ENCODE measurements around the gene CNIH2. TPM values are rescaled to one million over a fixed set of nuclear protein-coding genes. Genes with fewer than 3 reads are reported as not detected.

The CNIH2 gene
- total and polyA plus RNA-seq, 9 of the 15 experiments (the other 6 are each of a cell fraction or from before 2014, with no cell fraction given) = 0.26 to 0.89 (median 0.40) TPM; not detected in 4

GRCh38 chr11:66233301-66233700, 44.7 kb upstream of the CNIH2 start:
- no peak overlapping the region for H2AFZ ChIP-seq (ENCODE audit: low read depth, low read length)
- in situ Hi-C loops (cut with MboI) = no loop called here
- H3K4me2 ChIP-seq (ENCODE audit: insufficient read depth, low read length) = no peak overlapping the region
- no peak overlapping the region for H3K27ac ChIP-seq (ENCODE audit: extremely low read depth, low read depth, low read length)
- no TSS peak for BruUV-seq (replicated peaks)
- 0 out of 5 replicates have a peak, but pooled peaks cover 0 to 2% of the 10 kb centered on the region in 2 experiments for H3K4me1 ChIP-seq (replicated peaks in 1 of 2; ENCODE audit: control insufficient read depth in 2 of 2, insufficient read depth in 2 of 2, low read length in 2 of 2)
- ChIA-PET CTCF (ENCODE audit: low intra/inter-chr PET ratio) (no interaction called here), POLR2A (no interaction called here)
- intact Hi-C loops (cut with micrococcal nuclease) = no loop called here
- no peak overlapping the region; a peak in 1 of 4 replicates for H3K9ac ChIP-seq (ENCODE audit: insufficient read depth in 1 of 2, low read depth in 2 of 2, low read length in 2 of 2)
- no peaks in the 10 kb centered on the region for H3K27me3 ChIP-seq (ENCODE audit: control insufficient read depth in 2 of 2, insufficient read depth in 2 of 2, low read length in 2 of 2)
- peaks cover 45% of the 10 kb centered on the region; the same call in 2 of the 3 replicates for H3K36me3 ChIP-seq (ENCODE audit: control insufficient read depth, insufficient read depth, low read length)
- TF ChIP-seq THRB (CRISPR knock-in tag; conservative IDR thresholded peaks at IDR 0.05) (no peak), ZNF511 (CRISPR knock-in tag; IDR thresholded peaks at IDR 0.05) (no peak), GATAD2B (IDR thresholded peaks at IDR 0.05; ENCODE audit: borderline replicate concordance) (no peak), HOXB6 (CRISPR knock-in tag; IDR thresholded peaks at IDR 0.05; ENCODE audit: borderline replicate concordance) (no peak), MCM3 (IDR thresholded peaks at IDR 0.05) (no peak), ZNF212 (CRISPR knock-in tag; IDR thresholded peaks at IDR 0.05) (no peak), RBM14 (IDR thresholded peaks at IDR 0.05; ENCODE audit: borderline replicate concordance, insufficient read depth, low read depth, low read length) (no peak), ZNF609 (CRISPR knock-in tag; IDR thresholded peaks at IDR 0.05; ENCODE audit: borderline replicate concordance) (no peak), CREB5 (CRISPR knock-in tag; IDR thresholded peaks at IDR 0.05) (no peak), NFATC3 (IDR thresholded peaks at IDR 0.05) (no peak), EZH2 (IDR thresholded peaks at IDR 0.05; ENCODE audit: borderline replicate concordance, low read depth, low read length) (no peak), ZNF23 (CRISPR knock-in tag; IDR thresholded peaks at IDR 0.05) (no peak), BRD4 (IDR thresholded peaks at IDR 0.05) (no peak), EHMT2 (IDR thresholded peaks at IDR 0.05) (no peak)
- H3K4me3 ChIP-seq = no peak overlapping the region
- H4K20me1 ChIP-seq (replicated peaks; ENCODE audit: control insufficient read depth, insufficient read depth, low read length) = 0 out of 2 replicates have a peak, but pooled peaks cover 3% of the 10 kb centered on the region
- H3K9me3 ChIP-seq (replicated peaks; ENCODE audit: control insufficient read depth, insufficient read depth, low read depth, low read length) = no peaks in the 10 kb centered on the region
- no peaks in the 10 kb centered on the region for H3K9me1 ChIP-seq (ENCODE audit: control insufficient read depth, insufficient read depth, low read length)
- no peaks in the 10 kb centered on the region for H3K79me2 ChIP-seq (ENCODE audit: control insufficient read depth, insufficient read depth, low read length)
- ATAC-seq (no peak), FAIRE-seq (no peak), DNase-seq (ENCODE audit: extremely low read depth in 1 of 4, low spot score in 3 of 4) (no peak)
- WGBS (ENCODE audit: insufficient coverage, low coverage, missing lambda C conversion rate) = 81% methylated on average over 5 of the region's 5 CpGs

Measured in K562 (cell line).